GM12878 (cell line): ENCODE data around the gene ANKRD34A. TPM values are rescaled to one million over a fixed set of nuclear protein-coding genes. Genes with fewer than 3 reads are reported as not detected.

Experiments
- ATAC-seq: fragments of 200-7000 bp; cut with Tn5 transposase; 3 replicates; pipeline ENCODE4 v1.9.1; 2020; ENCODE audit warnings: mild to moderate bottlenecking, moderate library complexity
- BruUV-seq: library from RNA; stranded (reverse); fragments of 400-500 nt; replicated peaks from 2 replicates; lab custom pipeline; 2021; lab: Mats Ljungman, UMichigan
- CTCF ChIA-PET: fragments of 300-600 bp; sonication (Branson Sonifier 250); formaldehyde crosslinking; extraction: SDS; loops from one replicate; lab custom pipeline; 2021; ENCODE audit warnings: inconsistent platforms; lab: Yijun Ruan, JAX
- POLR2A ChIA-PET: fragments of 350-600 bp; formaldehyde crosslinking; extraction: SDS; loops from one replicate; lab custom pipeline; 2021; ENCODE audit warnings: inconsistent platforms; lab: Charles Lee
- RAD21 ChIA-PET: fragments of 300-600 bp; sonication (Branson Sonifier 250); formaldehyde crosslinking; loops from one replicate; lab custom pipeline; 2023; ENCODE audit warnings: antibody characterized with exemption; ENCODE audit not compliant: unreplicated experiment; lab: Charles Lee
- SMC1A ChIA-PET: fragments of 300-600 bp; sonication (Branson Sonifier 250); formaldehyde crosslinking; loops from one replicate; lab custom pipeline; 2023; ENCODE audit not compliant: unreplicated experiment, uncharacterized antibody; lab: Charles Lee
- DNase-seq: peaks from one replicate; pipeline ENCODE4 v3.0.0-alpha.2; 2011; ENCODE audit warnings: low read depth, low spot score
- FAIRE-seq: peaks from 3 replicates; lab custom pipeline; 2011; peaks lifted over from hg19 to GRCh38; lab: Jason Lieb, UNC
- H2AFZ ChIP-seq: 2 replicates; pipeline ENCODE4 v1.6.0; 2011; ENCODE audit warnings: low read depth, low read length, control low read depth; ENCODE audit not compliant: control insufficient read depth
- H3K27ac ChIP-seq: 2 replicates; pipeline ENCODE4 v1.5.1; 2011; ENCODE audit warnings: control low read depth; ENCODE audit not compliant: control insufficient read depth, insufficient read depth
- H3K27me3 ChIP-seq, 2 experiments: replicated peaks in 1 of 2; 2 replicates each; pipeline versions ENCODE4 v1.6.0 to v1.6.1; 2011; ENCODE audit warnings: low read length in 1 of 2; ENCODE audit not compliant: control insufficient read depth in 2 of 2, insufficient read depth in 2 of 2
- H3K36me3 ChIP-seq, 2 experiments: 2 replicates each; pipeline ENCODE4 v1.5.1; 2011; ENCODE audit warnings: low read length in 1 of 2; ENCODE audit not compliant: control insufficient read depth in 2 of 2, insufficient read depth in 2 of 2
- H3K4me1 ChIP-seq: 2 replicates; pipeline ENCODE4 v1.6.1; 2011; ENCODE audit warnings: mild to moderate bottlenecking, low read length, moderate library complexity, mixed read lengths; ENCODE audit not compliant: control insufficient read depth, insufficient read depth
- H3K4me2 ChIP-seq: 2 replicates; pipeline ENCODE4 v1.6.0; 2011; ENCODE audit warnings: control low read depth; ENCODE audit not compliant: control insufficient read depth, insufficient read depth
- H3K4me3 ChIP-seq: fragments of 200-600 bp; sonication (generic); 2 replicates; pipeline ENCODE4 v1.5.1; 2016
- H3K79me2 ChIP-seq: 2 replicates; pipeline ENCODE4 v1.6.0; 2011; ENCODE audit warnings: low read length; ENCODE audit not compliant: control insufficient read depth, insufficient read depth
- H3K9ac ChIP-seq: 2 replicates; pipeline ENCODE4 v1.8.0; 2011; ENCODE audit warnings: low read length, control low read depth, mixed read lengths; ENCODE audit not compliant: control insufficient read depth, insufficient read depth
- H3K9me3 ChIP-seq: replicated peaks from 3 replicates; pipeline ENCODE4 v1.5.1; 2011; ENCODE audit warnings: mild to moderate bottlenecking, low read length; ENCODE audit not compliant: control insufficient read depth, insufficient read depth
- H4K20me1 ChIP-seq: 2 replicates; pipeline ENCODE4 v1.6.0; 2011; ENCODE audit not compliant: control insufficient read depth, insufficient read depth
- BHLHE40 ChIP-seq, 2 experiments: fragments of 450-650 bp in 1 of 2; IDR thresholded peaks; 2 replicates each; pipeline ENCODE4 v1.6.1; 2011 to 2017; ENCODE audit warnings: low read depth in 2 of 2, borderline replicate concordance in 1 of 2, improper control_type of control experiment in 1 of 2, low read length in 1 of 2, mild to moderate bottlenecking in 1 of 2
- BRCA1 ChIP-seq: IDR thresholded peaks from 2 replicates; pipeline ENCODE4 v1.6.1; 2011; ENCODE audit warnings: low read depth, low read length, improper control_type of control experiment
- DPF2 ChIP-seq: fragments of 450-650 bp; IDR thresholded peaks from 2 replicates; pipeline ENCODE4 v1.6.1; 2017; ENCODE audit warnings: mild to moderate bottlenecking
- FOS ChIP-seq: IDR thresholded peaks from 3 replicates; pipeline ENCODE4 v1.6.1; 2011; ENCODE audit warnings: borderline replicate concordance; ENCODE audit not compliant: insufficient read length; ENCODE audit errors: extremely low read depth
- FOXK2 ChIP-seq: fragments of 450-650 bp; IDR thresholded peaks from 2 replicates; pipeline ENCODE4 v1.6.1; 2017; ENCODE audit warnings: mild to moderate bottlenecking, moderate library complexity
- GATAD2B ChIP-seq: fragments of 450-650 bp; conservative IDR thresholded peaks from 2 replicates; pipeline ENCODE4 v1.6.1; 2017; ENCODE audit warnings: low read depth, mild to moderate bottlenecking, moderate library complexity
- NKRF ChIP-seq: fragments of 450-650 bp; conservative IDR thresholded peaks from 2 replicates; pipeline ENCODE4 v1.6.1; 2017; ENCODE audit warnings: mild to moderate bottlenecking, moderate library complexity
- NR2F1 ChIP-seq: fragments of 450-650 bp; conservative IDR thresholded peaks from 2 replicates; pipeline ENCODE4 v1.6.1; 2017; ENCODE audit warnings: mild to moderate bottlenecking
- POLR2AphosphoS5 ChIP-seq: IDR thresholded peaks from 2 replicates; pipeline ENCODE4 v1.6.1; 2011; ENCODE audit warnings: mild to moderate bottlenecking, low read length, inconsistent platforms
- STAT1 ChIP-seq: fragments of 450-650 bp; conservative IDR thresholded peaks from 2 replicates; pipeline ENCODE4 v1.6.1; 2014; ENCODE audit warnings: antibody characterized with exemption, mild to moderate bottlenecking
- STAT3 ChIP-seq: IDR thresholded peaks from 2 replicates; pipeline ENCODE4 v1.6.1; 2011; ENCODE audit warnings: low read depth, low read length, improper control_type of control experiment
- TCF12 ChIP-seq: IDR thresholded peaks from 2 replicates; pipeline ENCODE4 v1.6.1; 2011; ENCODE audit warnings: low read depth, mild to moderate bottlenecking, low read length
- WRNIP1 ChIP-seq: IDR thresholded peaks from 2 replicates; pipeline ENCODE4 v1.6.1; 2011; ENCODE audit warnings: low read depth, low read length, improper control_type of control experiment, borderline replicate concordance
- WGBS: methylation state at CpG from one replicate; pipeline ENCODE4 v1.1.6; 2016; ENCODE audit warnings: low lambda C conversion rate; ENCODE audit not compliant: insufficient replicate concordance, insufficient coverage; ENCODE audit errors: missing lambda C conversion rate; 5-methylcytosine and 5-hydroxymethylcytosine counted together
- in situ Hi-C: fragments of 300-500 bp; cut with MboI; formaldehyde crosslinking; loops from 9 replicates; pipeline ENCODE4 v1.14.3; 2018; ENCODE audit warnings: mixed read lengths
- intact Hi-C: fragments of 100-400 bp; cut with micrococcal nuclease; formaldehyde crosslinking; loops from one replicate; pipeline ENCODE4 v1.14.2; 2022; ENCODE audit not compliant: unreplicated experiment
- polyA plus RNA-seq, 11 experiments: library from polyadenylated mRNA; depleted of rRNA in 4 of 11; unstranded in 6 of 11; stranded (reverse) in 5 of 11; fragments of >200 nt; fragmentation: Nextera tagmentation in 4 of 11; fragmentation: Illumina TruSeq in 1 of 11; extraction: Ambion mirVana in 4 of 11; extraction: Trizol in 1 of 11; gene quantifications; 1 replicate in 1 of 11; 2 replicates in 10 of 11; pipeline versions ENCODE4 v1.2.1 to v1.2.3, GENCODE V29; 2011 to 2016; ENCODE audit warnings: inconsistent platforms in 2 of 11, missing spikeins in 2 of 11, low read depth in 1 of 11
- total RNA-seq, 4 experiments: library from RNA; depleted of rRNA in 3 of 4; stranded (reverse); fragments of >200 nt in 3 of 4; fragmentation: Illumina TruSeq in 1 of 4; extraction: Trizol in 1 of 4; gene quantifications; 2 replicates each; pipeline versions ENCODE4 v1.2.1 to v1.2.3, GENCODE V29; 2013 to 2021
- TF ChIP-seq, protein P1 (sequence below): IDR thresholded peaks from 2 replicates; pipeline ENCODE4 v1.6.1; 2012; ENCODE audit warnings: improper control_type of control experiment, low read depth, low read length; ENCODE audit not compliant: insufficient replicate concordance

Gene ANKRD34A
- total and polyA plus RNA-seq, 10 of the 15 experiments (the other 5 are each of a cell fraction or from before 2014, with no cell fraction given), result 0.40 to 3.5 (median 1.6) TPM

GRCh38 chr1:145918992-145919939, 45.1 kb downstream of the ANKRD34A start:
- H3K9me3 ChIP-seq, result no peaks in the 10 kb centered on the region
- ATAC-seq (peak; percentile 92), DNase-seq (no peak), FAIRE-seq (no peak)
- H3K27ac ChIP-seq, result peak overlapping the region; percentile 93
- POLR2A ChIA-PET, result interaction anchor here (0.9 to 2.6 kb wide), 8 partner anchors 9 to 79 kb away, joined by 3 to 23 read pairs (median 6); partner anchors contain the start of genes ANKRD34A, LIX1L, NUDT17 and PIAS3
- H3K27me3 ChIP-seq, result no peaks in the 10 kb centered on the region
- intact Hi-C loops (loop anchor here (1.0 kb wide), 3 partner anchors 8 to 60 kb away; partner anchors contain the start of genes ITGA10, PIAS3 and RBM8A), in situ Hi-C loops (loop anchor here (5.0 kb wide), 1 partner anchor 62 kb away; the partner anchor contains the start of gene PIAS3)
- TSS peak; percentile 69 for BruUV-seq
- H2AFZ ChIP-seq, result peak overlapping the region; percentile 98
- H3K79me2 ChIP-seq, result peaks cover 12% of the 10 kb centered on the region
- CTCF ChIA-PET, result interaction anchor here (0.8 to 1.8 kb wide), 9 partner anchors 8 to 118 kb away, joined by 3 to 7 read pairs (median 3); partner anchors contain the start of genes ANKRD34A, POLR3GL and RBM8A
- SMC1A ChIA-PET, result interaction anchor here (0.5 to 1.6 kb wide), 3 partner anchors 8 to 45 kb away, joined by 3 to 5 read pairs (median 3); partner anchors contain the start of genes LIX1L and RBM8A
- peaks cover 0 to 10% of the 10 kb centered on the region in 2 experiments; a peak in 2 of 4 replicates for H3K36me3 ChIP-seq
- H3K4me2 ChIP-seq, result peak overlapping the region; percentile 100
- peak overlapping the region; percentile 97 for H3K4me3 ChIP-seq
- peaks cover 13% of the 10 kb centered on the region for H3K4me1 ChIP-seq
- peak overlapping the region; percentile 96 for H3K9ac ChIP-seq
- no peaks in the 10 kb centered on the region for H4K20me1 ChIP-seq
- under 1% methylated on average over 33 of the region's 33 CpGs for WGBS
- RAD21 ChIA-PET, result interaction anchor here (0.9 to 2.5 kb wide), 8 partner anchors 8 to 93 kb away, joined by 3 to 11 read pairs (median 4); partner anchors contain the start of genes ANKRD34A, LIX1L, NUDT17 and PIAS3
- TF ChIP-seq BRCA1 (no peak), TCF12 (no peak), DPF2 (no peak), BHLHE40 (IDR thresholded peaks at IDR 0.05; ENCODE audit: borderline replicate concordance in 1 of 2, low read depth in 2 of 2, low read length in 1 of 2) (no peak), STAT3 (no peak), NKRF (no peak), POLR2AphosphoS5 (peak; percentile 31), FOXK2 (no peak), FOS (no peak), WRNIP1 (no peak), NR2F1 (0 out of 2 replicates have a peak, but pooled peaks have one; percentile 15), STAT1 (no peak), GATAD2B (no peak)
- TF ChIP-seq, protein P1, sequence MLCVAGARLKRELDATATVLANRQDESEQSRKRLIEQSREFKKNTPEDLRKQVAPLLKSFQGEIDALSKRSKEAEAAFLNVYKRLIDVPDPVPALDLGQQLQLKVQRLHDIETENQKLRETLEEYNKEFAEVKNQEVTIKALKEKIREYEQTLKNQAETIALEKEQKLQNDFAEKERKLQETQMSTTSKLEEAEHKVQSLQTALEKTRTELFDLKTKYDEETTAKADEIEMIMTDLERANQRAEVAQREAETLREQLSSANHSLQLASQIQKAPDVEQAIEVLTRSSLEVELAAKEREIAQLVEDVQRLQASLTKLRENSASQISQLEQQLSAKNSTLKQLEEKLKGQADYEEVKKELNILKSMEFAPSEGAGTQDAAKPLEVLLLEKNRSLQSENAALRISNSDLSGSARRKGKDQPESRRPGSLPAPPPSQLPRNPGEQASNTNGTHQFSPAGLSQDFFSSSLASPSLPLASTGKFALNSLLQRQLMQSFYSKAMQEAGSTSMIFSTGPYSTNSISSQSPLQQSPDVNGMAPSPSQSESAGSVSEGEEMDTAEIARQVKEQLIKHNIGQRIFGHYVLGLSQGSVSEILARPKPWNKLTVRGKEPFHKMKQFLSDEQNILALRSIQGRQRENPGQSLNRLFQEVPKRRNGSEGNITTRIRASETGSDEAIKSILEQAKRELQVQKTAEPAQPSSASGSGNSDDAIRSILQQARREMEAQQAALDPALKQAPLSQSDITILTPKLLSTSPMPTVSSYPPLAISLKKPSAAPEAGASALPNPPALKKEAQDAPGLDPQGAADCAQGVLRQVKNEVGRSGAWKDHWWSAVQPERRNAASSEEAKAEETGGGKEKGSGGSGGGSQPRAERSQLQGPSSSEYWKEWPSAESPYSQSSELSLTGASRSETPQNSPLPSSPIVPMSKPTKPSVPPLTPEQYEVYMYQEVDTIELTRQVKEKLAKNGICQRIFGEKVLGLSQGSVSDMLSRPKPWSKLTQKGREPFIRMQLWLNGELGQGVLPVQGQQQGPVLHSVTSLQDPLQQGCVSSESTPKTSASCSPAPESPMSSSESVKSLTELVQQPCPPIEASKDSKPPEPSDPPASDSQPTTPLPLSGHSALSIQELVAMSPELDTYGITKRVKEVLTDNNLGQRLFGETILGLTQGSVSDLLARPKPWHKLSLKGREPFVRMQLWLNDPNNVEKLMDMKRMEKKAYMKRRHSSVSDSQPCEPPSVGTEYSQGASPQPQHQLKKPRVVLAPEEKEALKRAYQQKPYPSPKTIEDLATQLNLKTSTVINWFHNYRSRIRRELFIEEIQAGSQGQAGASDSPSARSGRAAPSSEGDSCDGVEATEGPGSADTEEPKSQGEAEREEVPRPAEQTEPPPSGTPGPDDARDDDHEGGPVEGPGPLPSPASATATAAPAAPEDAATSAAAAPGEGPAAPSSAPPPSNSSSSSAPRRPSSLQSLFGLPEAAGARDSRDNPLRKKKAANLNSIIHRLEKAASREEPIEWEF, result no peak
